Endometrial microvascular endothelial cells (primary cell): ENCODE measurements around the gene CFAP77. TPM values are rescaled to one million over a fixed set of nuclear protein-coding genes. Genes with fewer than 3 reads are reported as not detected.

ENCODE experiments used
- in situ Hi-C: cut with HindIII; loops from 2 replicates; pipeline ENCODE4 v1.10.0; 2017; ENCODE audit warnings: low sequenced_read_pairs, low pct_unique_long_range_greater_than_20kb; ENCODE audit errors: inconsistent ontology term
- total RNA-seq: library from RNA; depleted of rRNA; stranded (reverse); fragments of >200 nt; gene quantifications from one replicate; pipeline ENCODE4 v1.2.3, GENCODE V29; 2015; ENCODE audit errors: inconsistent ontology term

CFAP77 gene
- total RNA-seq, 1 donor from 2014 or later: not detected

GRCh38 chr9:132584601-132585560, 174.9 kb downstream of the CFAP77 start:
- in situ Hi-C loops: no loop called here

GRCh38 chr9:132585954-132586829, 176.2 kb downstream of the CFAP77 start:
- in situ Hi-C loops: no loop called here

- in situ Hi-C loops: no loop called here
Observed at GRCh38 chr9:132586830-132587591, 177.0 kb downstream of the CFAP77 start.

- in situ Hi-C loops: no loop called here
Observed at GRCh38 chr9:132587592-132587955, 177.6 kb downstream of the CFAP77 start.

- in situ Hi-C loops: no loop called here
Observed at GRCh38 chr9:132588098-132588497, 178.1 kb downstream of the CFAP77 start.

- in situ Hi-C loops: no loop called here
Observed at GRCh38 chr9:132588501-132589147, 178.6 kb downstream of the CFAP77 start.

- in situ Hi-C loops: no loop called here
Observed at GRCh38 chr9:132589148-132590036, 179.4 kb downstream of the CFAP77 start.

- in situ Hi-C loops: no loop called here
Observed at GRCh38 chr9:132590037-132590317, 180.0 kb downstream of the CFAP77 start.

- in situ Hi-C loops: no loop called here
Observed at GRCh38 chr9:132590318-132591182, 180.5 kb downstream of the CFAP77 start.

- in situ Hi-C loops: no loop called here
Observed at GRCh38 chr9:132591244-132591643, 181.2 kb downstream of the CFAP77 start.

GRCh38 chr9:132591751-132592314, 181.8 kb downstream of the CFAP77 start:
- in situ Hi-C loops: no loop called here

GRCh38 chr9:132592451-132592850, 182.4 kb downstream of the CFAP77 start:
- in situ Hi-C loops: no loop called here

- in situ Hi-C loops: no loop called here
Observed at GRCh38 chr9:132594412-132594811, 184.4 kb downstream of the CFAP77 start.

- in situ Hi-C loops: no loop called here
Observed at GRCh38 chr9:132595319-132595718, 185.3 kb downstream of the CFAP77 start.

GRCh38 chr9:132596200-132596599, 186.2 kb downstream of the CFAP77 start:
- in situ Hi-C loops: no loop called here

- in situ Hi-C loops: no loop called here
Observed at GRCh38 chr9:132597073-132597775, 187.2 kb downstream of the CFAP77 start.
